G401 (cell line): ENCODE data around the gene PIGC. TPM values are rescaled to one million over a fixed set of nuclear protein-coding genes. Genes with fewer than 3 reads are reported as not detected.

Experiments used
- DNase-seq: peaks from one replicate; pipeline ENCODE4 v3.0.0-alpha.2; 2015; ENCODE audit warnings: low spot score
- in situ Hi-C: cut with HindIII; loops from 2 replicates; pipeline ENCODE4 v1.10.0; 2016; ENCODE audit warnings: low sequenced_read_pairs, mixed read lengths
- total RNA-seq: library from RNA; depleted of rRNA; stranded (reverse); fragments of >200 nt; shearing (Covaris generic); gene quantifications from 2 replicates; pipeline ENCODE4 v1.2.3, GENCODE V29; 2014; rRNA removed

The PIGC gene
- 64.4 and 74.0 TPM in 2 replicates for total RNA-seq

- DNase-seq: peak; percentile 87
- in situ Hi-C loops: no loop called here
Measured at GRCh38 chr1:172443666-172444453, at the start of gene PIGC. Gene PIGC (minus strand): TSS chr1:172444069. CDS start chr1:172442622, 1,447 bp downstream.

- DNase-seq: no peak
- in situ Hi-C loops: no loop called here
Measured at GRCh38 chr1:172492421-172492820, 48.6 kb upstream of the PIGC start.

- in situ Hi-C loops: no loop called here
Measured at GRCh38 chr1:172489847-172490246, 46.0 kb upstream of the PIGC start.

GRCh38 chr1:172488393-172488792, 44.5 kb upstream of the PIGC start:
- no peak for DNase-seq
- in situ Hi-C loops: no loop called here

More at GRCh38 chr1:172489847-172490246, 46.0 kb upstream of the PIGC start:
- DNase-seq: no peak

- no peak for DNase-seq
- in situ Hi-C loops: no loop called here
Measured at GRCh38 chr1:172487550-172487949, 43.7 kb upstream of the PIGC start.

GRCh38 chr1:172486805-172487454, 43.1 kb upstream of the PIGC start:
- DNase-seq: no peak
- in situ Hi-C loops: no loop called here

GRCh38 chr1:172485626-172486025, 41.8 kb upstream of the PIGC start:
- in situ Hi-C loops: no loop called here
- no peak for DNase-seq

GRCh38 chr1:172484252-172484651, 40.4 kb upstream of the PIGC start:
- DNase-seq: no peak
- in situ Hi-C loops: no loop called here

- no peak for DNase-seq
- in situ Hi-C loops: no loop called here
Measured at GRCh38 chr1:172483448-172483847, 39.6 kb upstream of the PIGC start.

- DNase-seq: no peak
- in situ Hi-C loops: no loop called here
Measured at GRCh38 chr1:172482044-172482443, 38.2 kb upstream of the PIGC start.

GRCh38 chr1:172480431-172480830, 36.6 kb upstream of the PIGC start:
- no peak for DNase-seq

GRCh38 chr1:172478485-172478884, 34.6 kb upstream of the PIGC start:
- in situ Hi-C loops: no loop called here
- DNase-seq: no peak

More at GRCh38 chr1:172480431-172480830, 36.6 kb upstream of the PIGC start:
- in situ Hi-C loops: no loop called here

GRCh38 chr1:172477741-172478140, 33.9 kb upstream of the PIGC start:
- DNase-seq: no peak
- in situ Hi-C loops: no loop called here

GRCh38 chr1:172477216-172477615, 33.3 kb upstream of the PIGC start:
- in situ Hi-C loops: no loop called here

GRCh38 chr1:172476218-172476811, 32.4 kb upstream of the PIGC start:
- no peak for DNase-seq
- in situ Hi-C loops: no loop called here

More at GRCh38 chr1:172477216-172477615, 33.3 kb upstream of the PIGC start:
- no peak for DNase-seq

GRCh38 chr1:172473842-172474241, 30.0 kb upstream of the PIGC start:
- in situ Hi-C loops: no loop called here
- DNase-seq: no peak

- no peak for DNase-seq
- in situ Hi-C loops: no loop called here
Measured at GRCh38 chr1:172473302-172473701, 29.4 kb upstream of the PIGC start.

- DNase-seq: no peak
- in situ Hi-C loops: no loop called here
Measured at GRCh38 chr1:172472495-172472894, 28.6 kb upstream of the PIGC start.

GRCh38 chr1:172471666-172472065, 27.8 kb upstream of the PIGC start:
- in situ Hi-C loops: no loop called here

GRCh38 chr1:172470149-172470548, 26.3 kb upstream of the PIGC start:
- in situ Hi-C loops: no loop called here
- no peak for DNase-seq

More at GRCh38 chr1:172471666-172472065, 27.8 kb upstream of the PIGC start:
- no peak for DNase-seq
